Heart left ventricle (tissue), 13 donors: ENCODE data around the gene PTPRN2.

Source experiments
- CTCF ChIP-seq, 12 donors: fragments of 200-600 bp; sonication (generic) in 4 of 12; IDR thresholded peaks; one replicate each; pipeline versions ENCODE4 v1.5.0 to v1.8.0; 2018 to 2022; ENCODE audit warnings: antibody characterized with exemption in 12 of 12, mild to moderate bottlenecking in 5 of 12
- POLR2A ChIP-seq, 2 donors: fragments of 450-650 bp; IDR thresholded peaks; one replicate each; pipeline ENCODE4 v1.6.1; 2017; ENCODE audit warnings: antibody characterized with exemption in 2 of 2, mild to moderate bottlenecking in 2 of 2, moderate library complexity in 2 of 2
- donor health status: ischemic (EF 13 %, LVEDD 7.1; RV severe dilation, severe dysfunction).
- donor health status: DM: no; HTN: yes; CAD: no.
- donor health status: DM: no; HTN: no; CAD: no.
- donor health status: ischemic (EF 25% LVEDD 6.9; RV normal size, moderate dysfunction).
- donor health status: ischemic (EF 25% LVEDD 5.7; RV mildly dilated, moderate dysfunction).
- donor health status: ischemic (EF 35%, LVEDD 5.7; RV mildly dilated, moderate dysfunction).
- donor health status: nonischemic (EF 11% LVEDD 7.7; RV severe dilation, severe dysfunction).
- donor health status: DM: yes; HTN: yes; CAD: no.
- donor health status: PGD.
- donor health status: ischemic (EF 29% LVEDD 5.4; RV normal size, mild dysfunction).
- donor health status: nonischemic (EF 23%, LVEDD 6.1; RV moderate dilation, normal function).

GRCh38 chr7:157941210-157941609 lies 646.4 kb downstream of the PTPRN2 start:
- no peak for TF ChIP-seq CTCF (IDR thresholded peaks at IDR 0.05)
- TF ChIP-seq POLR2A (IDR thresholded peaks at IDR 0.05) = no peak
